ENCODE results near the gene STK32C. TPM values are rescaled to one million over a fixed set of nuclear protein-coding genes. Genes with fewer than 3 reads are reported as not detected.
"Not testable (repeated sequence)": the region's sequence is repeated elsewhere in the genome, so short reads cannot be mapped to it uniquely, and the experiment has no call there.

Gene STK32C
- total RNA-seq, 1 donor from 2014 or later: 19.6 TPM

- Mint-ChIP-seq H3K27me3 (ENCODE audit: low read depth) (peaks cover 4% of the 10 kb centered on the region), H3K27ac (ENCODE audit: unreplicated experiment) (no peak overlapping the region), H3K9me3 (no peaks in the 10 kb centered on the region), H3K4me1 (peaks cover 12% of the 10 kb centered on the region), H3K4me3 (no peak overlapping the region), H3K36me3 (ENCODE audit: low read depth) (no peaks in the 10 kb centered on the region)
- no peak for TF ChIP-seq CTCF (conservative IDR thresholded peaks at IDR 0.05)
- DNase-seq (ENCODE audit: low read depth, low spot score): no peak
Measured at GRCh38 chr10:132164761-132165278, 142.9 kb downstream of the STK32C start.

GRCh38 chr10:132163826-132164515 lies 143.8 kb downstream of the STK32C start:
- no peak overlapping the region for H3K4me3 Mint-ChIP-seq
- peaks cover 12% of the 10 kb centered on the region for H3K4me1 Mint-ChIP-seq
- TF ChIP-seq CTCF (conservative IDR thresholded peaks at IDR 0.05): no peak
- H3K9me3 Mint-ChIP-seq: no peaks in the 10 kb centered on the region
- H3K27ac Mint-ChIP-seq (ENCODE audit: unreplicated experiment): no peak overlapping the region
- H3K27me3 Mint-ChIP-seq (ENCODE audit: low read depth): peaks cover 4% of the 10 kb centered on the region
- no peak for DNase-seq (ENCODE audit: low read depth, low spot score)
- H3K36me3 Mint-ChIP-seq (ENCODE audit: low read depth): no peaks in the 10 kb centered on the region

- H3K9me3 Mint-ChIP-seq: no peaks in the 10 kb centered on the region
- no peak overlapping the region for H3K4me3 Mint-ChIP-seq
- peaks cover 4% of the 10 kb centered on the region for H3K27me3 Mint-ChIP-seq (ENCODE audit: low read depth)
- H3K36me3 Mint-ChIP-seq (ENCODE audit: low read depth): no peaks in the 10 kb centered on the region
- no peak for TF ChIP-seq CTCF (conservative IDR thresholded peaks at IDR 0.05)
- peaks cover 12% of the 10 kb centered on the region for H3K4me1 Mint-ChIP-seq
- H3K27ac Mint-ChIP-seq (ENCODE audit: unreplicated experiment): no peak overlapping the region
- peak; percentile 45 for DNase-seq (ENCODE audit: low read depth, low spot score)
Measured at GRCh38 chr10:132163278-132163765, 144.4 kb downstream of the STK32C start.

GRCh38 chr10:132162590-132163277 lies 145.0 kb downstream of the STK32C start:
- TF ChIP-seq CTCF (conservative IDR thresholded peaks at IDR 0.05): no peak
- Mint-ChIP-seq H3K36me3 (ENCODE audit: low read depth) (no peaks in the 10 kb centered on the region), H3K4me3 (no peak overlapping the region), H3K27me3 (ENCODE audit: low read depth) (peaks cover 4% of the 10 kb centered on the region), H3K4me1 (peaks cover 12% of the 10 kb centered on the region), H3K27ac (ENCODE audit: unreplicated experiment) (no peak overlapping the region), H3K9me3 (no peaks in the 10 kb centered on the region)
- no peak for DNase-seq (ENCODE audit: low read depth, low spot score)

GRCh38 chr10:132162021-132162531 lies 145.7 kb downstream of the STK32C start:
- DNase-seq (ENCODE audit: low read depth, low spot score): no peak
- TF ChIP-seq CTCF (conservative IDR thresholded peaks at IDR 0.05): no peak

GRCh38 chr10:132160834-132161622 lies 146.7 kb downstream of the STK32C start:
- H3K27me3 Mint-ChIP-seq (ENCODE audit: low read depth); H3K36me3 Mint-ChIP-seq (ENCODE audit: low read depth); H3K27ac Mint-ChIP-seq (ENCODE audit: unreplicated experiment); H3K4me3 Mint-ChIP-seq; DNase-seq (ENCODE audit: low read depth, low spot score); H3K9me3 Mint-ChIP-seq: not testable (repeated sequence)
- peaks cover 12% of the 10 kb centered on the region for H3K4me1 Mint-ChIP-seq

More at GRCh38 chr10:132162021-132162531, 145.7 kb downstream of the STK32C start:
- H3K4me3 Mint-ChIP-seq: no peak overlapping the region
- no peaks in the 10 kb centered on the region for H3K9me3 Mint-ChIP-seq
- peaks cover 4% of the 10 kb centered on the region for H3K27me3 Mint-ChIP-seq (ENCODE audit: low read depth)
- peaks cover 12% of the 10 kb centered on the region for H3K4me1 Mint-ChIP-seq
- H3K36me3 Mint-ChIP-seq (ENCODE audit: low read depth): no peaks in the 10 kb centered on the region
- peak overlapping the region; percentile 71 for H3K27ac Mint-ChIP-seq (ENCODE audit: unreplicated experiment)

- not testable (repeated sequence) for H3K9me3 Mint-ChIP-seq; H3K27ac Mint-ChIP-seq (ENCODE audit: unreplicated experiment); H3K27me3 Mint-ChIP-seq (ENCODE audit: low read depth); H3K36me3 Mint-ChIP-seq (ENCODE audit: low read depth); H3K4me3 Mint-ChIP-seq; DNase-seq (ENCODE audit: low read depth, low spot score)
- H3K4me1 Mint-ChIP-seq: peaks cover 12% of the 10 kb centered on the region
Measured at GRCh38 chr10:132160231-132160630, 147.5 kb downstream of the STK32C start.

Measured in neural crest cell (in vitro differentiated cells).